ENCODE measurements around the gene SPIRE1.

- no peak for TF ChIP-seq EZH2 (IDR thresholded peaks at IDR 0.05; ENCODE audit: insufficient read depth, poor library complexity, severe bottlenecking)
- no peak for TF ChIP-seq EZH2phosphoT487 (IDR thresholded peaks at IDR 0.05; ENCODE audit: insufficient read depth, low read depth)
Measured at GRCh38 chr18:12692206-12692605, 34.3 kb upstream of the SPIRE1 start.

Measured in GM23248 (cell line).